Stomach (tissue), 4 donors: ENCODE data around the gene PET117.

ENCODE experiments used
- CTCF ChIP-seq, 7 experiments: fragments of 450-650 bp in 4 of 7; fragments of 200-600 bp in 3 of 7; sonication (generic) in 3 of 7; IDR thresholded peaks; one replicate each; pipeline ENCODE4 v1.5.1; 2016 to 2019; ENCODE audit warnings: antibody characterized with exemption in 7 of 7, control low read depth in 2 of 7, mild to moderate bottlenecking in 1 of 7
- EP300 ChIP-seq: sonication (generic); formaldehyde crosslinking; IDR thresholded peaks from one replicate; pipeline ENCODE4 v1.6.1; 2017; ENCODE audit warnings: antibody characterized with exemption
- POLR2A ChIP-seq, 4 donors: fragments of 450-650 bp; IDR thresholded peaks; one replicate each; pipeline ENCODE4 v1.6.1; 2016; ENCODE audit warnings: antibody characterized with exemption in 4 of 4, control low read depth in 2 of 4, mild to moderate bottlenecking in 1 of 4, moderate library complexity in 1 of 4
- POLR2AphosphoS5 ChIP-seq, 3 donors: sonication (generic); formaldehyde crosslinking; IDR thresholded peaks; one replicate each; pipeline ENCODE4 v1.6.1; 2016; ENCODE audit warnings: antibody characterized with exemption in 3 of 3

GRCh38 chr20:18108326-18108725 lies 29.3 kb upstream of the PET117 start:
- TF ChIP-seq EP300 (no peak), POLR2AphosphoS5 (IDR thresholded peaks at IDR 0.05) (no peak), CTCF (IDR thresholded peaks at IDR 0.05) (no peak), POLR2A (IDR thresholded peaks at IDR 0.05) (no peak)
